Kidney epithelial cell (primary cell): ENCODE data around the gene ITPR1. TPM values are rescaled to one million over a fixed set of nuclear protein-coding genes. Genes with fewer than 3 reads are reported as not detected.

ENCODE experiments used
- DNase-seq: peaks from one replicate; pipeline ENCODE4 v3.0.0-alpha.2; 2010; ENCODE audit warnings: low read depth
- H3K27me3 ChIP-seq: 2 replicates; pipeline ENCODE4 v1.6.0; 2011; ENCODE audit warnings: low read length; ENCODE audit not compliant: control insufficient read depth, insufficient read depth
- H3K36me3 ChIP-seq: 2 replicates; pipeline ENCODE4 v1.5.1; 2011; ENCODE audit warnings: low read length; ENCODE audit not compliant: control insufficient read depth, insufficient read depth
- H3K4me3 ChIP-seq: 2 replicates; pipeline ENCODE4 v1.5.1; 2011; ENCODE audit warnings: low read depth, mild to moderate bottlenecking, control low read depth, low read length
- CTCF ChIP-seq: IDR thresholded peaks from 2 replicates; pipeline ENCODE4 v1.5.1; 2011; ENCODE audit warnings: mild to moderate bottlenecking, moderate library complexity, low read length, control low read depth, inconsistent platforms; ENCODE audit not compliant: insufficient read depth, poor library complexity, severe bottlenecking
- total RNA-seq: library from RNA; depleted of rRNA; stranded (reverse); fragments of >200 nt; gene quantifications from 2 replicates; pipeline ENCODE4 v1.2.3, GENCODE V29; 2015

ITPR1 gene
- total RNA-seq, 1 donor from 2014 or later: 8.9 TPM

GRCh38 chr3:4780545-4780957 is 287.4 kb downstream of the ITPR1 start:
- H3K36me3 ChIP-seq: no peaks in the 10 kb centered on the region
- no peak for TF ChIP-seq CTCF
- DNase-seq: no peak
- H3K4me3 ChIP-seq: no peak overlapping the region
- H3K27me3 ChIP-seq: no peaks in the 10 kb centered on the region

GRCh38 chr3:4782095-4782494 is 288.9 kb downstream of the ITPR1 start:
- TF ChIP-seq CTCF: no peak
- H3K27me3 ChIP-seq: no peaks in the 10 kb centered on the region
- DNase-seq: no peak
- no peak overlapping the region for H3K4me3 ChIP-seq
- H3K36me3 ChIP-seq: no peaks in the 10 kb centered on the region

GRCh38 chr3:4785551-4785950 is 292.4 kb downstream of the ITPR1 start:
- no peaks in the 10 kb centered on the region for H3K36me3 ChIP-seq
- H3K27me3 ChIP-seq: no peaks in the 10 kb centered on the region
- no peak for DNase-seq
- no peak for TF ChIP-seq CTCF
- H3K4me3 ChIP-seq: no peak overlapping the region

- Histone ChIP-seq H3K4me3 (no peak overlapping the region), H3K27me3 (no peaks in the 10 kb centered on the region), H3K36me3 (no peaks in the 10 kb centered on the region)
- DNase-seq: no peak
- TF ChIP-seq CTCF: no peak
These were observed 293.3 kb downstream of the ITPR1 start for GRCh38 chr3:4786431-4786830.

GRCh38 chr3:4791358-4791757 is 298.2 kb downstream of the ITPR1 start:
- no peak for DNase-seq
- no peak for TF ChIP-seq CTCF
- no peak overlapping the region for H3K4me3 ChIP-seq
- no peaks in the 10 kb centered on the region for H3K27me3 ChIP-seq
- H3K36me3 ChIP-seq: no peaks in the 10 kb centered on the region

- TF ChIP-seq CTCF: no peak
- no peaks in the 10 kb centered on the region for H3K27me3 ChIP-seq
- no peaks in the 10 kb centered on the region for H3K36me3 ChIP-seq
- no peak for DNase-seq
- H3K4me3 ChIP-seq: no peak overlapping the region
These were observed 300.2 kb downstream of the ITPR1 start for GRCh38 chr3:4793311-4793710.
